Lung (tissue), 12 donors: ENCODE results near the gene OR8A1. TPM values are rescaled to one million over a fixed set of nuclear protein-coding genes. Genes with fewer than 3 reads are reported as not detected.

Experiments used
- ATAC-seq: fragments of 200-7000 bp; cut with Tn5 transposase; one replicate; pipeline ENCODE4 v1.9.1; 2020; ENCODE audit warnings: moderate number of reproducible peaks; ENCODE audit not compliant: insufficient read depth, low FRiP score
- DNase-seq, 3 donors: peaks; one replicate each; pipeline ENCODE4 v3.0.0-alpha.2; 2013 to 2017
- H3K27ac ChIP-seq, 2 donors: one replicate each; pipeline ENCODE4 v1.5.1; 2013; ENCODE audit warnings: mild to moderate bottlenecking in 2 of 2, moderate library complexity in 2 of 2, control low read depth in 1 of 2, inconsistent platforms in 1 of 2, low read depth in 1 of 2, low read length in 1 of 2
- H3K27me3 ChIP-seq, 3 donors: one replicate each; pipeline ENCODE4 v1.5.1; 2013; ENCODE audit warnings: low read length in 2 of 3; ENCODE audit not compliant: control insufficient read depth in 3 of 3, insufficient read depth in 3 of 3
- H3K36me3 ChIP-seq, 4 donors: one replicate each; pipeline ENCODE4 v1.5.1; 2013; ENCODE audit warnings: low read length in 4 of 4, mild to moderate bottlenecking in 1 of 4, moderate library complexity in 1 of 4; ENCODE audit not compliant: control insufficient read depth in 4 of 4, insufficient read depth in 4 of 4
- H3K4me1 ChIP-seq, 5 donors: one replicate each; pipeline ENCODE4 v1.5.1; 2013; ENCODE audit warnings: low read length in 5 of 5, mild to moderate bottlenecking in 2 of 5, moderate library complexity in 1 of 5; ENCODE audit not compliant: control insufficient read depth in 5 of 5, insufficient read depth in 5 of 5
- H3K4me3 ChIP-seq: one replicate; pipeline ENCODE4 v1.5.1; 2013; ENCODE audit warnings: mild to moderate bottlenecking, control low read depth, moderate library complexity
- H3K9ac ChIP-seq, 2 donors: one replicate each; pipeline ENCODE4 v1.5.1; 2013; ENCODE audit warnings: low read length in 2 of 2, control low read depth in 1 of 2; ENCODE audit not compliant: insufficient read depth in 1 of 2
- H3K9me3 ChIP-seq, 4 donors: one replicate each; pipeline ENCODE4 v1.5.1; 2013; ENCODE audit warnings: low read length in 3 of 4, mild to moderate bottlenecking in 1 of 4, moderate library complexity in 1 of 4; ENCODE audit not compliant: control insufficient read depth in 4 of 4, insufficient read depth in 3 of 4
- CTCF ChIP-seq: IDR thresholded peaks from 2 replicates; pipeline ENCODE4 v1.5.1; 2012; ENCODE audit warnings: mild to moderate bottlenecking; ENCODE audit errors: control extremely low read depth, extremely low read depth
- WGBS, 2 donors: extraction: QIAGEN DNeasy Blood & Tissue Kit; methylation state at CpG; one replicate each; pipeline ENCODE4 v1.1.7; 2013; 5-methylcytosine and 5-hydroxymethylcytosine counted together
- polyA plus RNA-seq, 2 donors: library from polyadenylated mRNA; stranded (reverse); fragments of 200-250 nt; gene quantifications; one replicate each; pipeline ENCODE4 v1.2.1, GENCODE V29; 2013
- total RNA-seq, 2 donors: library from RNA; depleted of rRNA in 1 of 2; stranded (reverse); fragments of >200 nt in 1 of 2; gene quantifications; one replicate each; pipeline ENCODE4 v1.2.1, GENCODE V29; 2014 to 2021
- donor health status: control.
- donor health status: control.
- donor health status: Bipolar disorder and iron deficiency.
- donor health status: healthy.
- donor health status: DM: yes; HTN: yes; CAD: no.

The OR8A1 gene
- total and polyA plus RNA-seq, 4 donors = not detected

- DNase-seq (peak in 2 of 3 donors; percentile 13 to 21), ATAC-seq (no peak)
- WGBS, 2 donors = 73 to 81% methylated on average over 6 of the region's 6 CpGs
Observed at GRCh38 chr11:124581817-124582216, 12.0 kb downstream of the OR8A1 start.

GRCh38 chr11:124582565-124582964 lies 12.8 kb downstream of the OR8A1 start:
- Histone ChIP-seq H3K27ac (no peak overlapping the region), H3K4me3 (no peak overlapping the region), H3K27me3 (no peaks in the 10 kb centered on the region), H3K9ac (no peak overlapping the region), H3K4me1 (peaks cover 0 to 3% (median 0%) of the 10 kb centered on the region in 5 donors), H3K9me3 (no peaks in the 10 kb centered on the region), H3K36me3 (no peaks in the 10 kb centered on the region)
- WGBS, 2 donors = 90 to 94% methylated on average over 2 of the region's 2 CpGs
- no peak for TF ChIP-seq CTCF
- ATAC-seq (no peak), DNase-seq (no peak)

More at GRCh38 chr11:124581817-124582216, 12.0 kb downstream of the OR8A1 start:
- peaks cover 0 to 3% (median 0%) of the 10 kb centered on the region in 5 donors for H3K4me1 ChIP-seq
- H3K27ac ChIP-seq = no peak overlapping the region
- H3K36me3 ChIP-seq = no peaks in the 10 kb centered on the region
- no peak overlapping the region for H3K4me3 ChIP-seq
- H3K9me3 ChIP-seq = no peaks in the 10 kb centered on the region
- H3K9ac ChIP-seq = no peak overlapping the region
- no peaks in the 10 kb centered on the region for H3K27me3 ChIP-seq
- no peak for TF ChIP-seq CTCF

GRCh38 chr11:124583781-124584180 lies 14.0 kb downstream of the OR8A1 start:
- Histone ChIP-seq H3K27me3 (no peaks in the 10 kb centered on the region), H3K27ac (no peak overlapping the region), H3K36me3 (no peaks in the 10 kb centered on the region), H3K4me3 (no peak overlapping the region), H3K4me1 (peaks cover 0 to 3% (median 0%) of the 10 kb centered on the region in 5 donors), H3K9me3 (no peaks in the 10 kb centered on the region), H3K9ac (no peak overlapping the region)
- ATAC-seq (no peak), DNase-seq (no peak)
- TF ChIP-seq CTCF = no peak
- WGBS, 2 donors = 75 to 92% methylated on average over 8 of the region's 8 CpGs
